ENCODE data around the gene ARMC8.

Gene ARMC8

DNA sequence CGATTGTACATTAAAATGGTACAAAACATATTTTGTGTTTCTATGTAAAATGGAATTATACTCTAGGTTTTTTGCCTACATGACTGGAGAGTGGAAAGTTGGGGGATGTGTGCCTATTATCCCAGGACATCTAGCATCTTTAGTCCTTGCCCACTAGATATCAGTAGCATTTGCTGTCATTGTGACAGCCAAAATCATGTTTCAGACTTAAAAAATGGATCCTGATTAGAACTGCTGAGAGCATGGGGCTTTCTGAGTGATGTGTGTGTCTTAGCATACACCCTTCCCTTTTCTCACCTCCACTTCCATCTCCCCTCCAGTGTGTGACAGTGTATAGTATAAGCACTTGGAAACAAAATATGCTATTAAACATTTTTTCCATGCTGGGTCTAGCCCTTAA, 13.3 kb downstream of the ARMC8 start:
- no peak for DNase-seq (ENCODE audit: low read depth)

DNA sequence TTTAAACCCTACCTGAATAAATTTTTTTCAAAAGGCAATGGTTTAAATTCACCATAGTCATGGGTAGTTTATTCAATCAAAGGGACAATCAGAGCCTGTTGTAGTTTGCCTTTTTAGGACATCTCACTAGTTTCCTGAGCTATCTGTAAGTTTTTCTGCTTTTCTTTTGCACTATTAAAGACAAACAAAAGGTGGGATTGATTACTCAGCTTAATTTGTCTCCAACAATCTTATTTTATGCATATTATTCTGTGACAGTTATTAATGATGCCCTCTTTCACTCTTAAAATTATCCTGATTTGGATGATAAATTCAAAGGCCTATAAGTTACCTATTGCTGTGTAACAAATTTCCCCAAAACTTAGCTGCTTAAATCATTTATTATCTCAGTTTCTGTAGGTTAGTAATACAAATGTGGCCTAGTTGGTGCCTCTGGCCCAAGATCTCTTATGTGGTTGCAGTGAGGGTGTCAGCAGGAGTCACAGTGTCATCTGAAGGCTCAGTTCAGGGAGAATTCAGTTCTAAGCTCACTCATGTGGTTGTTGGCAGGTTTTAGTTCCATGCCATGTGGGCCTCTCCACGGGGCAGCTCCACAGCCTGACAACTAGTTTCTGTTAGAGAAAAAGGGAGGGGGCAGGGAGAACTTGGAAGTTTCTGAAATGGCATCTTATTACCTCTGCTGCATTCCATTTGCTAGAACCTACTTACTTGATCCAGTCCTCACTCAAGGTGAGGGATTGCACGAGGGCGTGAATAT, 16.0 kb downstream of the ARMC8 start:
- no peak for DNase-seq (ENCODE audit: low read depth)

- no peak for DNase-seq (ENCODE audit: low read depth)
Observed at GRCh38 chr3:138203938-138204337, 16.8 kb downstream of the ARMC8 start.

DNA sequence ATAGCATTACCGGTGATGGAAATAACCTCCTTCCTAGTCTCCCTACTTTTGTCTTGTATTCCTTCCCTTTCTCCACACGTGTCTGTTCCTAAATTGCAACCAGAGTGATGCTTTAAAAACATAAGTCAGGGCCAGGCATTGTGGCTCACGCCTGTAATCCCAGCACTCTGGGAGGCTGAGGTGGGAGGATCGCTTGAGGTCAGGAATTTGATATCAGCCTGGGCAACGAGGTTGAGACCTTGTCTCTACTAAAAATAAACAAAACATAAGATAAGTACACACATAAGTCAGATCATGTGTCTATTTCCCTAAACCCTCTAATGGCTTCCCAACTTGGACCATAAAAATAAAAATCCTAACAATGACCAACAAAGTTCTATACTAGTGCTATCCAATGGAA, 18.4 kb downstream of the ARMC8 start:
- no peak for DNase-seq (ENCODE audit: low read depth)

DNA sequence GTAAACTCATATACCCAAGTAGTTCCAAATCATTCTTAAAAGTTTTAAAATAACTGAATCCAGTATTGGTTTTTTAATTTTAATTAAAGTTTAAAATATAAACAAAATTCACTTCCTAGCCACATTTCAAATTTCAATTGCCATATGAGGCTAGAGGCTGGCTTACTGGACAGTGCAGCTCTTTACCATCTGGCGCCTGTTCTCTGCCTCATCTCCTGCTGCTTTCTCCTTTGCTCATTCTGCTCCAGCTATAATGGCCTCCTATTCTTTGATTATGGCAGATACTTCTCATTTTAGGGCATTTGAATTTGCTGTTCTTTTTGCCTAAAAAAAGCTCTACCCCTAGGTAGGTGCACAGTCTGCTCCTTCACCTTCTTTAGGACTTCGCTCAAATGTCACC, 19.1 kb downstream of the ARMC8 start:
- no peak for DNase-seq (ENCODE audit: low read depth)

DNA sequence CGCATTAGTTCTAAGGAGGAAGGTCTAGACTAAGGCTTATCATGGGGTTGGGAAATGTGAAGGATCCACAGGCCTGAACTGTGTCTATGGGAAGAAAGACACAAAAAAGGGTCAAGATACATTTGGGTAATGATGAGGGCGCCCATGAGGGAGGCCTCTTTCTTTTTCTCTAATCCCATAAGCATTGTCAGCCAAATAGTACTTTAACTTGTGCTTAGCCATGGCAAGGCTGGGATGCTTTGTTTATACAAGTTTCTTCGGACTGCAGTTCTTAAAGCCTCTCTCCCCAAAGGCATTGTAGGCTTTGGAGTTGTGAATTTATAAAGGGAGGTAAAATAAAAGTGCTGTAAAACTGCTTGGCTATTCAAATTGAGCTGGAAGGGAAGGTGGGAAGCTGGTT, 23.4 kb downstream of the ARMC8 start:
- no peak for DNase-seq (ENCODE audit: low read depth)

GRCh38 chr3:138213398-138214085, 26.4 kb downstream of the ARMC8 start:
- DNase-seq (ENCODE audit: low read depth): no peak

GRCh38 chr3:138219255-138219654, 32.2 kb downstream of the ARMC8 start:
- no peak for DNase-seq (ENCODE audit: low read depth)

DNA sequence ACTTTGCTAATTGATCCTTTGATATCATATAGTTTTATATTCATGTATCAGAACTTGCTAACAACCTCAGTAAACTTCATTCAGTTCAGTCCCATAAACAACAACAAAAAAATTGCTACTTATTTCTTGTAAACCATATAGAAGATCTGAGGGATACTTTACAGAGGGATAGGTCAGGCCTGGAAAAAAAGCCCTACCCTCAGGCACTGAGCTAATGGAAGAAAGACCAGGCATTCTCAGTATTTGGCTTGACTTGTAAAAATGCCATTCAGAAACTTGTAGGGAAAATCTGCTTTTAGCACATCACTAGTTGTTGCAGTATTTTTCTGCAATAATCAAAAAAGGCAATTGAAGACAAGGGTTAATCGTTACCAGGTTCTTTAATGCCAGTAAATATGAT, 33.1 kb downstream of the ARMC8 start:
- no peak for DNase-seq (ENCODE audit: low read depth)

- DNase-seq (ENCODE audit: low read depth): no peak
Observed at GRCh38 chr3:138220788-138221187, 33.7 kb downstream of the ARMC8 start.

GRCh38 chr3:138222131-138222941, 35.2 kb downstream of the ARMC8 start:
- no peak for DNase-seq (ENCODE audit: low read depth)

DNA sequence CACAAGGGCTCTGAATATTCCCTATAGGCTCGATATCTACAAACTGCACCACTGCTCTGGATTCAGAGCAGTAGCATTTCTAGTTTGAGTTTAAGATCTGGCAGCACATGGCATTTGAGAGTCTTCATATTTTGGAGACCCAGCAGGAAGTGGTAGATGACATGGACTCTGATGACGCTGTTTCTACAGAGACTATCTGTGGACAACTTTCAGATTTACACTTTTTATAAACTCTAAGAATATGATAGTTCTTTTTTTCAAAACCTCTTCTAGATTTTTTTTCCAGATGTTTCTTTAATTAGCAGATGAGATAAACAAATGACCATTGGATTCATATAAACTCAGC, 35.8 kb downstream of the ARMC8 start:
- DNase-seq (ENCODE audit: low read depth): no peak

- DNase-seq (ENCODE audit: low read depth): no peak
Observed at GRCh38 chr3:138227650-138228049, 40.5 kb downstream of the ARMC8 start.

DNA sequence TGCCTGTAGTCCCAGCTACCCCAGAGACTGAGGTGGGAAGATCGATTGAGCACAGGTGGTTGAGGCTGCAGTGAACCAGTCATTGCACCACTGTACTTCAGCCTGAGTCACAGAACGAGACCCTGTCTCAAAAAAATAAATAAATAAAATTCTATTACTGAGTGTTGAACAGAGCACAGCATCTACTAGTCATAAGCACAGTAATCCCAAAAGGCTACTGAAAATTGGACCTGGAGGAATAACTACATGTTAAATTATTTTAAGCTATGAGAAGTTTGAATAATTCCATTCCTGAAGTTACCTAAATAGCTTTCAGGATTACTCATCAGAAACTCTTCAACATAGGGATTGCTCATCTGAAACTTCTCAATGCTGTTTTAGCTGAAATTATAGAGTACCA, 43.4 kb downstream of the ARMC8 start:
- no peak for DNase-seq (ENCODE audit: low read depth)

DNA sequence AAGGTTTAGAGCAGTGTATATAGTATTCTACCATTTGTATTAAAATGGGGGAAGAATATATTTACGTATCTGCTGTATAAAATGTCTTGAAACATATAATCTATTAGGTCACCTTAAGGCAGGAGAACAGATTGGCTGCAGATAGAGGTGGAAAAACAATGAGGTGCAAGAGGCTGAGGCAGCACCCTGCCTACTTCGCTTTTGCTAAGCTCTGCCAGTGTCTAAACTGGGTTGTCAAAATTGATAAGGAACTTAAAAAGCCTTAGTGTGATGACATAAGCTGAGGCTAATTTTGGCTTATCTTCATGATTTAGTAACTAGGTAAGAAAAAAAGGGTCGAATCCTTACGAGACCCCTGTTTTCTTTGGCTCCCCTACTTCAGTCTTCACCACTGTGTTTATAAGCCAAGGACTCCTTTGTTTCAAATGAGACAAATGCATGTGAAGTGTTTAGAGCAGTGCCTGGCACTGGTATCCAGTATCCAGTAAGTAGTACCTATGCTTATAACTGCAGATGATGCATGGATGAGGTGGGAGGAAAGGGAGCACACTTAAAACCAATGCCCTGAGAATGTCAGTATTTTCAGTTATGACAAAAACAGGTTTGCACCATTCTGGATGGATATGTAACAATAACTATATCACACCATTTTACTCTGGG, 45.7 kb downstream of the ARMC8 start:
- no peak for DNase-seq (ENCODE audit: low read depth)

GRCh38 chr3:138234401-138235179, 47.5 kb downstream of the ARMC8 start:
- DNase-seq (ENCODE audit: low read depth): no peak

DNA sequence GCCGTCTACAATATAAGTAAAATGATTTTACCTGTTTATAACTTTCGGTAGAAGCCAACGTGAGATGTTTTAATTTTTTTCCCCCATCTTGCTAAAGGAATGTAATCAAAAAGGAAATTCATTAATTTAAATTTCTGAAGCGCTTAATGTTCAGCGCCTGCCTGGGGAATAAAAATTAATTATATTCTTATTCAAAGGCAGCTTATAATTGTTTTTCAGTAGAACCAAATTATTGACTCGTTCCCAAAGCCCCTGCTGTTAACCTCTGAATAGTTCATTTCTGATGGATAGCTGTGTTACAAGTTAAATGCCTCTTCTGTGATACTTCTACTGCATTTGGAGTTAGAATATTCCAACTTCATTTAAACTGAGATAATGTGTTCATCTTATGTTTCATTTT, 51.6 kb downstream of the ARMC8 start:
- DNase-seq (ENCODE audit: low read depth): no peak

GRCh38 chr3:138241061-138241460, 54.0 kb downstream of the ARMC8 start:
- DNase-seq (ENCODE audit: low read depth): no peak

GRCh38 chr3:138241676-138242075, 54.6 kb downstream of the ARMC8 start:
- DNase-seq (ENCODE audit: low read depth): no peak

DNA sequence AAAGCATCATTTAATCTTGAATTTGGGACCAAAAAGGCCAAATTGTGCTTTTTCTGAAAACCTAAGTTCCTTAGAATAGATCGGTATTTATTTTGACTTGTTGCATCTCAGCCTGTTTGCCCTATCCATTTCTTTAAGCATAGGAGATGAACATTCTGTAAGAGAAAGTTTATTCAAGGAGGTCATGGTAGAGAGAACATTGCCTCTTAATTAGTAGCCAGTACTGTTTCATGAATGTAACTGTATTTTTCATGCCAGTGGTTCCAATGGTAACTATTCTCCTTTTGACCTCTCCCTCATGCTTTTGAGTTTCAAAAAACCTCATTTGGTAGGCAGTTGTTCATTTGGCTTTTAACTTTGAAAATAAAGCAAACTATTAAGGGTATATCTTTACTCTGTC, 55.4 kb downstream of the ARMC8 start:
- DNase-seq (ENCODE audit: low read depth): no peak

DNA sequence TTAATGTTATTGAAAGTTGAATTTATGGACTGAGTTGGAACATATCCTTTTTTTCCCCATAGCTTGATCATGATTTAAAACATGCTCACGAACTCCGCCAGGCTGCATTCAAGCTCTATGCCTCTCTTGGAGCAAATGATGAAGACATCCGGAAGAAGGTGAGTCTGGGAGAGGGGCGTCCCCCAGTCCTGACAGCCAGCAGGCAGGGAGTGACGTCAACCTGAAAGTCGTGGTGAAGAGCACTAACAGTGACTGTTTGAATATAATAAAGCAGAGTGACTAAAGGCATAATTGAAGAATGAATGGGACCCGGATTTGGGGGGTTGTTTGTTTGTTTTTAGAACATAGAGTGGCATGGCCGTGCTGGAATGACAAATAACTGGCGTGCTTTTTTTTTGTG, 57.9 kb downstream of the ARMC8 start:
- DNase-seq (ENCODE audit: low read depth): no peak

- no peak for DNase-seq (ENCODE audit: low read depth)
Observed at GRCh38 chr3:138249636-138250035, 62.5 kb downstream of the ARMC8 start.
